IPS DF 6.9 (cell line): ENCODE data around the gene ADAM12.

Source experiments
- DNase-seq: peaks from one replicate; pipeline ENCODE4 v3.0.0-alpha.2; 2013; ENCODE audit warnings: low read depth, low spot score
- H3K27ac ChIP-seq: one replicate; pipeline ENCODE4 v1.5.1; 2013; ENCODE audit warnings: low read length, control low read depth
- H3K27me3 ChIP-seq: 2 replicates; pipeline ENCODE4 v1.6.1; 2013; ENCODE audit warnings: mild to moderate bottlenecking, low read length; ENCODE audit not compliant: control insufficient read depth, insufficient read depth
- H3K36me3 ChIP-seq: 2 replicates; pipeline ENCODE4 v1.6.1; 2013; ENCODE audit warnings: low read length; ENCODE audit not compliant: control insufficient read depth, insufficient read depth
- H3K4me1 ChIP-seq: 2 replicates; pipeline ENCODE4 v1.6.1; 2013; ENCODE audit warnings: low read length; ENCODE audit not compliant: control insufficient read depth, insufficient read depth
- H3K4me3 ChIP-seq: 2 replicates; pipeline ENCODE4 v1.5.1; 2013; ENCODE audit warnings: mild to moderate bottlenecking, low read length
- H3K9me3 ChIP-seq: 2 replicates; pipeline ENCODE4 v1.6.1; 2013; ENCODE audit warnings: low read length, inconsistent platforms; ENCODE audit not compliant: control insufficient read depth, insufficient read depth
- WGBS: extraction: QIAGEN DNeasy Blood & Tissue Kit; methylation state at CpG from one replicate; pipeline ENCODE4 v1.1.7; 2013; ENCODE audit warnings: mixed read lengths, missing lambda C conversion rate; ENCODE audit not compliant: insufficient read length, insufficient coverage; 5-methylcytosine and 5-hydroxymethylcytosine counted together

The ADAM12 gene

GRCh38 chr10:126118476-126118875 lies 269.8 kb downstream of the ADAM12 start:
- H3K4me1 ChIP-seq = peaks cover 1% of the 10 kb centered on the region
- no peak overlapping the region for H3K27ac ChIP-seq
- WGBS = no CpG with 5 or more reads among the region's 4 CpGs
- no peaks in the 10 kb centered on the region for H3K9me3 ChIP-seq
- H3K36me3 ChIP-seq = no peaks in the 10 kb centered on the region
- no peak overlapping the region for H3K4me3 ChIP-seq
- no peaks in the 10 kb centered on the region for H3K27me3 ChIP-seq
- DNase-seq = no peak

DNA sequence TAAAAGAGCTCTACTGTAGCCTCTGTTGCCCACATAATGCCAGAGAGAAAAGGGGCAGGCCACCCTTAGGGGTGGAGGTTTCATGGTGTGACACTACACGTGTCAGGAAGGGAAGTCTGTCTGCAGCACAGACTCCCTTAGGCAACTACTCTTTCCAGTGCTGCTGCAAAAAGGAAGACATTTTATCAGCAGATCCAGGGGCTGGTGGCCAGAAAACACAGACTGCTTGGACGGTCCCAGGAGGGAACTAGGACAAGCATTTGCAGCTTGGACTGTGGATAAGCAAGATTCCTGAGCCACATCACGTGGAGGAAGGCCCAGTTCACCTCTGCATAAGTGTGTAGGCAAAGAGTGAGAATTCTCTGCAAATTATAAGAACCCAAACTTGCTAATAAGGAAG lies 271.1 kb downstream of the ADAM12 start:
- WGBS = no CpG with 5 or more reads among the region's 3 CpGs

GRCh38 chr10:126115886-126116285 lies 272.4 kb downstream of the ADAM12 start:
- H3K27ac ChIP-seq = no peak overlapping the region
- DNase-seq = no peak
- WGBS = 100% methylated on average over 1 of the region's 6 CpGs
- H3K4me3 ChIP-seq = no peak overlapping the region
- H3K27me3 ChIP-seq = no peaks in the 10 kb centered on the region
- H3K9me3 ChIP-seq = no peaks in the 10 kb centered on the region
- peaks cover 1% of the 10 kb centered on the region; the same call in 1 of the 2 replicates for H3K4me1 ChIP-seq
- no peaks in the 10 kb centered on the region for H3K36me3 ChIP-seq

More for the DNA sequence above, 271.1 kb downstream of the ADAM12 start:
- Histone ChIP-seq H3K36me3 (no peaks in the 10 kb centered on the region), H3K4me1 (peaks cover 1% of the 10 kb centered on the region; the same call in 1 of the 2 replicates), H3K27me3 (no peaks in the 10 kb centered on the region), H3K9me3 (no peaks in the 10 kb centered on the region), H3K27ac (no peak overlapping the region), H3K4me3 (no peak overlapping the region)
- DNase-seq = no peak

DNA sequence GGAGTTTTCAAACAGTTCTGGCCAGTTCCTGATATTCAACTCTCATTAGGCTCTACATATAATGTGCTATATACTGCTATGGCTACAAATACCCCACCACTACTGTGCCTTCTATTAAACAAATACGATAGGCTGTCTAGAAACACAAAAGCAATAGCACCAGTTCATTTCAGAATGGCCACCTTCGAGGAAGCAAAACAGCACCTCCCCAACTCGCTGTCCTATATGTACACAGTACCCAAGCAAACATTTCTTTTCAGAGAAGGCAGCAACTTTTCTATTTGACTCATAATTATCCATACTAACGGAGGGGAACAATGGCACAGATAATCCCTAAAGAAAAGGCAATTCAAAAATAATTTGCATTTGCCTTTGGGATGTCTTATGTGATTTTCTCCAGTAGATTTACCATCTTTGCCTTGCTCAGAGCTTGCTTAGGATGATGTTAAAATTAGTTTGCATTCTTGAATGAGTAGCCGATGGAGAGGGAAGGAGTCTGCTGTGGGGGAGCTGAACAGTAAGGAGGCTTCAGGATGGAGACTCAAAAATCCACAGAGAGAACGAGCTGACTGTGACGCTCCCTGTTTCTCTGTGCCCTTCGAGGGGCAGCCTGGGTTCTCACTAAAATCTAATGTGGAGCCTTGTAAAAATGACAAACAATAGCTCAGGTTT lies 273.3 kb downstream of the ADAM12 start:
- Histone ChIP-seq H3K9me3 (no peaks in the 10 kb centered on the region), H3K4me3 (no peak overlapping the region), H3K36me3 (no peaks in the 10 kb centered on the region), H3K27ac (no peak overlapping the region), H3K4me1 (peaks cover 1% of the 10 kb centered on the region; the same call in 1 of the 2 replicates), H3K27me3 (no peaks in the 10 kb centered on the region)
- WGBS = no CpG with 5 or more reads among the region's 8 CpGs
- DNase-seq = no peak

GRCh38 chr10:126111516-126111915 lies 276.8 kb downstream of the ADAM12 start:
- DNase-seq = no peak
- peaks cover 1% of the 10 kb centered on the region; the same call in 1 of the 2 replicates for H3K4me1 ChIP-seq
- no peak overlapping the region for H3K27ac ChIP-seq
- no peaks in the 10 kb centered on the region for H3K36me3 ChIP-seq
- H3K4me3 ChIP-seq = no peak overlapping the region
- H3K9me3 ChIP-seq = no peaks in the 10 kb centered on the region
- H3K27me3 ChIP-seq = no peaks in the 10 kb centered on the region
- no CpG with 5 or more reads among the region's 6 CpGs for WGBS

DNA sequence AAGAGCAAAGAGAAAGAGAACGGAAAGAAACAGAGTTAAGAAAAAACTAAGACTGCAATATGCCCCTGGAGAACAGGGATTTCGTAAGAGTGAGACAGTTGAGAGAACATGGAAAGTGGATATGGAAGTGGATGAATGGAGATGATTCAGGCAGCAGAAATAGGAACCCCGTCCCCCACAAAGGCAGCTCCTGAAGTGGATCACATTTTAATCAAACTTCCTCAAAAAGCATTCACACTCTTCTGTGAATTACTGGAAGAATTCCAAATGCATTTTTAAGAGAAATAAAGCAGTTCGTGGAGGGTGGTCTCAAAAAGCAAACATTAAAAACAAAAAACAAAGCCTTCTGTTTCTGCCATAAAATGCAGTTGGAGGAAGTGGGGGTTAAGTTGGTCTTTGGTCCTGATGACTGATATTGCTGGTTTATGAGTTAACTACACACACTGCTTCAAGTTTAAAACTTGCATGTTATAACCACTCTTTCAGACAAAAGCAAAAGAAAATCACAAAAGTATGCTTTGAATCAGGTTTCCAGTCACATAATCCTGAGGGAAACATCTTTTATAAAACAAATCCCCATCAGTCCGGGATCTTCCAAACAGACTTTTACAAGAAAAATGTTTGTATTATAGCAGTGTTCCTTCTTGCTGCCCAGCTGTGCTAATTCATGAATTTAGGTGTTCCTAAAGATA lies 277.6 kb downstream of the ADAM12 start:
- Histone ChIP-seq H3K9me3 (no peaks in the 10 kb centered on the region), H3K36me3 (no peaks in the 10 kb centered on the region), H3K27me3 (no peaks in the 10 kb centered on the region), H3K4me1 (peaks cover 1% of the 10 kb centered on the region; the same call in 1 of the 2 replicates), H3K27ac (no peak overlapping the region), H3K4me3 (no peak overlapping the region)
- no CpG with 5 or more reads among the region's 5 CpGs for WGBS
- no peak for DNase-seq

DNA sequence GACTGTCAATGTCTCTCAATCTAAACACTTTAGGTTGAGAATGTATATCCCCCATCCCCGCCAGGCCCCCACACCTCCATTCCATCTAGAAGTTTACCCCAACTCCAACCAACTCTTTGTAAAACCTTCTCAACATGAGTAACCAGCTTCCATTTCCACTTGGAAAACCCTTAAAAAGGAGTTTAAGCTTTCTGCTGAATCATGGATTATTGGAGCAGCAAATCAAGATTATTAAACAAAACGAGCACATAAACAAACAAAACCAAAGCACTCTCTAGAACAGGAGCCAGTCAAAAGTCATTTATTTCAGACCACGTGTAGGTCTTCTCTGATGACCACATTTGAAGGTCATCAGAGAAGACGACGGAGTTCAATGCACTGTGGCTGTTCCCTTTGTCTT lies 278.4 kb downstream of the ADAM12 start:
- Histone ChIP-seq H3K36me3 (no peaks in the 10 kb centered on the region), H3K27me3 (no peaks in the 10 kb centered on the region), H3K9me3 (no peaks in the 10 kb centered on the region), H3K4me3 (no peak overlapping the region), H3K4me1 (peaks cover under 1% of the 10 kb centered on the region; the same call in 1 of the 2 replicates), H3K27ac (no peak overlapping the region)
- WGBS = no CpG with 5 or more reads among the region's 5 CpGs
- no peak for DNase-seq

DNA sequence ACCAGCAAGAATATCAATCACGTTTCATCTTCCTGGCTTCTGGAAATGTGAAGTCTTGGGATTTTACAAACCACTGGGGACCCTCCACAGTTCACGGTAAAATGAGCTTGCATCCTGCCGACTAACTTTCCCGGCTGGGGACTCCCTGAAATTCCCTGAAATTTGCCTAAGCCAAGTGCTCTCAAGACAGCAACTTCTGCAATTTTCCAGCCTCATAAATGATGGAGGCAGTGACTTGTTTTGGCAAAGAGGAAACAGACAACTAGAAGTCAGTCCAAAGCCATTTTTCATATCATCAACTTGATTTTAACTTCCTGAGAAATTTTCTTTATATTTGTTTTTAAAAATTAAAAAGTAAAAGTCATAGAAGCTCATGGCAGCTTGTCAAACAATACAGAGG lies 279.6 kb downstream of the ADAM12 start:
- H3K36me3 ChIP-seq = no peaks in the 10 kb centered on the region
- H3K9me3 ChIP-seq = no peaks in the 10 kb centered on the region
- H3K27ac ChIP-seq = no peak overlapping the region
- H3K27me3 ChIP-seq = no peaks in the 10 kb centered on the region
- H3K4me3 ChIP-seq = no peak overlapping the region
- no peaks in the 10 kb centered on the region for H3K4me1 ChIP-seq
- no peak for DNase-seq
- WGBS = no CpG with 5 or more reads among the region's 4 CpGs

DNA sequence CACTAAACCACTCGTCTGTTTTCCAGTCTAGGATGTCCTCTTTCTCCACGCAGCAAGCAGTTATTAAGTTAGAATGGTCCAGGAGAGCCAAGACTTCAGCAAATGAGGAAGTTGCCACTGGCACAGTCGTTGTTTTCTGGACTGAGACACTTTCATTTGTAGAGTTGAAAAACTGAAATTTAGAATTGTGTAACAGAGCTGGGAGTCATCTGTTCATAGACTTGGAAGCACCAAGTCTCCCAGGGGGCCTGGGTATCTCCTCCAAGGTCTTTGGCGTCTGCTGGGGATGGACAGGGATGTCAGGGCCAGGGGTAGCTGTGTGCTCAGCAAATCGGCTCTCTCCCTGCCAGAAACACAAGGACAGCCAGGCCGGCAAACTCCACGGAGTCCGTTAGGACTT lies 283.5 kb downstream of the ADAM12 start:
- H3K27me3 ChIP-seq = no peaks in the 10 kb centered on the region
- WGBS = no CpG with 5 or more reads among the region's 8 CpGs
- H3K4me1 ChIP-seq = no peaks in the 10 kb centered on the region; the same call in 1 of the 2 replicates
- no peak overlapping the region for H3K4me3 ChIP-seq
- no peak for DNase-seq
- no peaks in the 10 kb centered on the region for H3K36me3 ChIP-seq
- H3K9me3 ChIP-seq = no peaks in the 10 kb centered on the region
- H3K27ac ChIP-seq = no peak overlapping the region

GRCh38 chr10:126102636-126103035 lies 285.6 kb downstream of the ADAM12 start:
- no CpG with 5 or more reads among the region's 9 CpGs for WGBS
- H3K27me3 ChIP-seq = no peaks in the 10 kb centered on the region
- no peak for DNase-seq
- H3K4me1 ChIP-seq = no peaks in the 10 kb centered on the region; the same call in 1 of the 2 replicates
- no peaks in the 10 kb centered on the region for H3K36me3 ChIP-seq
- no peaks in the 10 kb centered on the region for H3K9me3 ChIP-seq
- H3K27ac ChIP-seq = no peak overlapping the region
- H3K4me3 ChIP-seq = no peak overlapping the region
